Mucosa of descending colon (tissue), 3 donors: ENCODE measurements around the gene PDE4D. TPM values are rescaled to one million over a fixed set of nuclear protein-coding genes. Genes with fewer than 3 reads are reported as not detected.

Source experiments
- ATAC-seq: fragments of 200-7000 bp; cut with Tn5 transposase; one replicate; pipeline ENCODE4 v1.9.1; 2020; ENCODE audit warnings: mild to moderate bottlenecking, moderate library complexity
- DNase-seq, 3 donors: peaks; one replicate each; pipeline ENCODE4 v3.0.0-alpha.2; 2020
- H3K36me3 ChIP-seq: fragments of 200-600 bp; one replicate; pipeline ENCODE4 v1.8.0; 2021; ENCODE audit warnings: low read depth, mild to moderate bottlenecking
- H3K4me1 ChIP-seq: fragments of 200-600 bp; one replicate; pipeline ENCODE4 v1.8.0; 2021; ENCODE audit warnings: low read depth, mild to moderate bottlenecking
- H3K4me3 ChIP-seq: fragments of 200-600 bp; one replicate; pipeline ENCODE4 v1.8.0; 2021; ENCODE audit warnings: mild to moderate bottlenecking
- H3K9me3 ChIP-seq: fragments of 200-600 bp; one replicate; pipeline ENCODE4 v1.8.0; 2021; ENCODE audit warnings: mild to moderate bottlenecking
- intact Hi-C, 2 donors: fragments of 100-400 bp; cut with DNase I in 1 of 2; cut with micrococcal nuclease in 1 of 2; formaldehyde crosslinking; loops; one replicate each; pipeline versions ENCODE4 v1.11.0 to v1.11.1; 2022; cut with DNase I, micrococcal nuclease
- total RNA-seq, 3 donors: library from RNA; stranded (reverse); fragmentation: NEBNext Ultra II Directional in 2 of 3; extraction: Animal tissue kit (Norgen Biotek cat#: 25700) in 2 of 3; gene quantifications; one replicate each; pipeline versions ENCODE4 v1.2.1 to v1.2.4, GENCODE V29; 2021 to 2023
- TF ChIP-seq, protein P1 (sequence below): fragments of 200-600 bp; IDR thresholded peaks from one replicate; pipeline ENCODE4 v1.8.0; 2022; ENCODE audit warnings: antibody characterized with exemption, mild to moderate bottlenecking
- donor health status: DM: no; HTN: no; CAD: no; lungs with moderate emphysema.
- donor health status: DM: no; HTN: no; CAD: no.
- donor health status: DM: no; HTN: yes; CAD: no.

The PDE4D gene
- total RNA-seq, 3 donors from 2014 or later = 37.9 to 137 (median 100) TPM

DNA sequence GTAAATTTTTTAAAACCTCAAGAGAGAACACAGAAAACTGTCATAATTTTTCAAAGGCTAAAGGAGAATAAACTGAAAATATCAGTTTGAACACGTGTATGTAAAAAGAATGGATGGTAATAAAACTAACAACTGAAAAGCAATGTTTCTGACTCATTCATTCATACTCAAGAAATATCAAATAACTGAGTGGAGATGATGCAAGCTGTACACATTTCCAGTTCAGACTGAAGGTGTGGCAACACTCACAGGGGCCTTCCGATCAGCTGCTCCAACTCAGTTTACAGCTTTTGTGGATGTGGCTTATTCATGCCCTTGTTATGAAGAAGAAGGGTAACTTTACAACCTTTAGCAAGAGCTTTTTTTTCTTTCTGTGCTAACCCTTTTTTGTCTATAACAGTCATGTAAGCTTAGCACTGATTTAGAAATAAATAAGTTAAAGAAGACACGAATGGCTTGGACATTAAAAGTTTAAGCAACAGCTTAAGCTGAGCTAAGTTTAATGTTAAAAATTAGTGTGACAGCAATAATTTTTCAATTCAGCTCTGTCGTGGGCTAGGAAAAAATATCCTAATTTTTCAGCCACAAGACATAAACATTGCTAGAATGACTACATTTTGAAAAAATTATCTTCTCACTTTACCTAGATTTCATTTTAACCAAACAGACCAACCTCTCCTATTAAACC is 857.1 kb downstream of the PDE4D start:
- no peak for DNase-seq
- peak; percentile 55 for ATAC-seq

DNA sequence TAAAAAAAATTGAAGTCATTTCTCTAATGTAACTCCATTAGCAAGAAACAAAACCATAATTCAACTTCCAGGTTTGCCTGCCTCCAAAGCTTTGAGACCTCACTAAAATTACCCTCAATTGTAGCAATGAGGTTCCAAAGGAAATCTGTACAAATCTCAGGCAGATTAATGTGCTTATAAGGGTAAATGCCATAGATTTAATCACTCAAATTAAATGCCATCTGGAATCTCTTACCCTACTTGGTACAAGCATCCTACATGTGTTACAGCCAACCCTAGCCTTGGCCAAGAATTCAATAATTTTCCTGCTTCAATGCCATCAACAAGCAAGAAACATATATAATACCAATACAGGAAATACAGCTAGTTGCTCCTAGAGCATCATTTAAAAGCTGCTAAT is 857.8 kb downstream of the PDE4D start:
- peaks cover 8% of the 10 kb centered on the region for H3K4me1 ChIP-seq
- no peak overlapping the region for H3K4me3 ChIP-seq
- TF ChIP-seq, protein P1, sequence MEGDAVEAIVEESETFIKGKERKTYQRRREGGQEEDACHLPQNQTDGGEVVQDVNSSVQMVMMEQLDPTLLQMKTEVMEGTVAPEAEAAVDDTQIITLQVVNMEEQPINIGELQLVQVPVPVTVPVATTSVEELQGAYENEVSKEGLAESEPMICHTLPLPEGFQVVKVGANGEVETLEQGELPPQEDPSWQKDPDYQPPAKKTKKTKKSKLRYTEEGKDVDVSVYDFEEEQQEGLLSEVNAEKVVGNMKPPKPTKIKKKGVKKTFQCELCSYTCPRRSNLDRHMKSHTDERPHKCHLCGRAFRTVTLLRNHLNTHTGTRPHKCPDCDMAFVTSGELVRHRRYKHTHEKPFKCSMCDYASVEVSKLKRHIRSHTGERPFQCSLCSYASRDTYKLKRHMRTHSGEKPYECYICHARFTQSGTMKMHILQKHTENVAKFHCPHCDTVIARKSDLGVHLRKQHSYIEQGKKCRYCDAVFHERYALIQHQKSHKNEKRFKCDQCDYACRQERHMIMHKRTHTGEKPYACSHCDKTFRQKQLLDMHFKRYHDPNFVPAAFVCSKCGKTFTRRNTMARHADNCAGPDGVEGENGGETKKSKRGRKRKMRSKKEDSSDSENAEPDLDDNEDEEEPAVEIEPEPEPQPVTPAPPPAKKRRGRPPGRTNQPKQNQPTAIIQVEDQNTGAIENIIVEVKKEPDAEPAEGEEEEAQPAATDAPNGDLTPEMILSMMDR = no peak
- ATAC-seq = no peak
- no peaks in the 10 kb centered on the region for H3K36me3 ChIP-seq
- no peak for DNase-seq
- H3K9me3 ChIP-seq = no peaks in the 10 kb centered on the region
- intact Hi-C loops = loop anchor here in 1 of 2 donors (5.0 kb wide), 1 partner anchor 92 kb away; no protein-coding TSS in a partner anchor

More for the DNA sequence above, 857.1 kb downstream of the PDE4D start:
- TF ChIP-seq, protein P1 = no peak
- Histone ChIP-seq H3K4me3 (no peak overlapping the region), H3K36me3 (no peaks in the 10 kb centered on the region), H3K4me1 (peaks cover 15% of the 10 kb centered on the region), H3K9me3 (no peaks in the 10 kb centered on the region)
- intact Hi-C loops = loop anchor here in 1 of 2 donors (5.0 kb wide), 1 partner anchor 91 kb away; no protein-coding TSS in a partner anchor

DNA sequence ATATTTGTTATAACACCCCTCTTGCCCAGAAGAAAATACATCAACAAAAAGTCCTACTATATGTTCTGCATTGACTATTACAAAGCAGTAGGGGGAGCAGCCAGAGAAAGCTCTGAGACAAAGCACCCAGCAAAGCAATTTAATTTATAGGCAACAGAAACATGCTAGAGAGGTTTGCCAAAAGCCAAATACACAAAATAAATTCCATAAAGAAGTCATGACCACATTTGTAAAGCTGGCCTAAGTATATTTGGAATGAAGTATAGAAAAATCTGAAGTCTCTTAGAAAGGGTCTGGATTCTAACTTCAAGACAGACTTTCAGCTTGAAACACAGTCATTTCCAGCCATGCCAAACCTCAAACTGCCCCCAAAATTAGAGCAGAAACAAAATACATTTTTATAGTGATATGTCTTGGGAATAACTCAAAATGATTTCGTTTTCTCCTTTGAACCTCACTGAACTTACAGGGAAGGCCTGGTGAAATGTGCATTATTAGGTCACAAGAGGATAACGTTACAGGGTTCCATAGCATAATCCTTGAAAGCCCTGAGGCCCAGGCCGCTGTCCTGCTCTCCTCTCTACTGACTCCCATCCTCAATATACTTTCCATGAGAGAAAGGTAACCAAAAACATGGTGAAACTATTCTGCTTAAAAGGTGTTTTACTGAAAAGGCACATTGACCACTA is 858.9 kb downstream of the PDE4D start:
- DNase-seq (no peak), ATAC-seq (peak; percentile 23)
- H3K9me3 ChIP-seq = no peaks in the 10 kb centered on the region
- peaks cover 3% of the 10 kb centered on the region for H3K4me1 ChIP-seq
- intact Hi-C loops = loop anchor here in 1 of 2 donors (5.0 kb wide), 1 partner anchor 93 kb away; no protein-coding TSS in a partner anchor
- TF ChIP-seq, protein P1 = peak; percentile 22
- H3K4me3 ChIP-seq = no peak overlapping the region
- H3K36me3 ChIP-seq = no peaks in the 10 kb centered on the region

DNA sequence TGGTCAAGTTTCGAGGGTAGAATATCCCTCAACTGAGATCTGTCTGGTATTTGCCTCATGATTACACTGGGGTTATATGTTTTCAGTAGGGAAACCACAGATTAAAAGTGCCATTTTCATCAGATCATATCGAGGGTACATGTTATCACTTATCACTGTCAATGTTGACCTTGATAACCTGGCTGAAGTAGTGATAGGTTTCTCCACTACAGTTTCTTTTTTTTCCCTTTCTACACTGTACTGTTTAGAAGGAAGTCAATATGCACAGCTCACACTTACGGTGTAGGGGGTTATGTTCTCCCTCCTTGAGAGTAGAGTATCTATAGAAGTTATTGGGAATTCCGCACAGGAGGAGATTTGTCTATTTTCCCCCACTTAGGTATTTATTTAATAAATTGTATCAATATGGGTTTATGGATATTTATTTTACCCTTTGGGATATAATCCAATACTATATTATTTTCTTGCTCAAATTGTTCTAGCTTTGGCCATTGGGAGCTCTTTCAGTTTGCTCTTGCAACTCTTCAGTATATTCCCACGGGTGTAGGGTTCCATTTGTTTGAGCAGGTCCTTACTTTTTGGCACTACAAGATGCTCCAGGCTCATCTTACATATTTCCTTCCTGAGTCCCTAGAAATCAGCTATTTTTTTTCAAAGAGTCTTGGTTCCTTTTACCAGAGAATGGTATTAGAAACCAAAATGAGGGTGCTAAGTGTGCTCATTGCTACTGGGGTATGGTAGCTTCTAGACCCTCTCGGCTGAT is 866.2 kb downstream of the PDE4D start:
- TF ChIP-seq, protein P1 = no peak
- H3K9me3 ChIP-seq = no peaks in the 10 kb centered on the region
- H3K36me3 ChIP-seq = no peaks in the 10 kb centered on the region
- no peak for ATAC-seq
- no peak for DNase-seq
- H3K4me3 ChIP-seq = no peak overlapping the region
- no peaks in the 10 kb centered on the region for H3K4me1 ChIP-seq
- intact Hi-C loops = no loop called here

DNA sequence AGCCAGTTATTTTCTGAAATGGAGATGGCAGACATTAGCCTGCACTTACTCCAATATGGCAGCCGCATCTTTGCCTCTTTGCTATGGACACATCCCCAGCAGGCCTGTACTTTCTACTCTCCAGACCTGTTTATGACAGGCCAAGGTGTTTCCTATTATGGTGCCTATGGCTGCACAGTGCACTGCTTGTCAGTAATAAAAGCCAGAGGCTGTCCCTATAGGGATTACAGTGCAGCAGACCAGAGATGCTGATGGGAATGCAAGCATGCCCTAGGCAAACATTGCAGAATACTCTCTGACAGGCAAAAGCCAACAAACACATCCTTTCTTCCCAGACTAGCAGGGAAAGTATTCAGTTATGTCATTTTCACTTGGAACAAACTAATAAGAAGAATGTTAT is 867.8 kb downstream of the PDE4D start:
- intact Hi-C loops = no loop called here
- DNase-seq (no peak), ATAC-seq (peak; percentile 66)
- Histone ChIP-seq H3K9me3 (no peaks in the 10 kb centered on the region), H3K4me3 (no peak overlapping the region), H3K36me3 (no peaks in the 10 kb centered on the region), H3K4me1 (peaks cover 9% of the 10 kb centered on the region)
- TF ChIP-seq, protein P1 = no peak
